Activated CD8-positive, alpha-beta memory T cell treated with anti-CD3 and anti-CD28 coated beads for 36 hours (primary cell): Measurements from ENCODE around the gene ABCA6. TPM values are rescaled to one million over a fixed set of nuclear protein-coding genes. Genes with fewer than 3 reads are reported as not detected.
"Not testable (repeated sequence)": the region's sequence is repeated elsewhere in the genome, so short reads cannot be mapped to it uniquely, and the experiment has no call there.

Experiments used
- CTCF ChIA-PET: fragments of 350-600 bp; sonication (Branson Sonifier 250); formaldehyde crosslinking; loops from one replicate; lab custom pipeline; 2021; ENCODE audit warnings: antibody characterized with exemption; lab: Charles Lee
- POLR2A ChIA-PET: fragments of 350-600 bp; sonication (Branson Sonifier 250); formaldehyde crosslinking; loops from one replicate; lab custom pipeline; 2021; ENCODE audit warnings: antibody characterized with exemption; lab: Charles Lee
- total RNA-seq, 2 experiments: library from RNA; stranded (reverse); gene quantifications; one replicate each; pipeline ENCODE4 v1.2.3, GENCODE V29; 2021

Gene ABCA6, protein sequence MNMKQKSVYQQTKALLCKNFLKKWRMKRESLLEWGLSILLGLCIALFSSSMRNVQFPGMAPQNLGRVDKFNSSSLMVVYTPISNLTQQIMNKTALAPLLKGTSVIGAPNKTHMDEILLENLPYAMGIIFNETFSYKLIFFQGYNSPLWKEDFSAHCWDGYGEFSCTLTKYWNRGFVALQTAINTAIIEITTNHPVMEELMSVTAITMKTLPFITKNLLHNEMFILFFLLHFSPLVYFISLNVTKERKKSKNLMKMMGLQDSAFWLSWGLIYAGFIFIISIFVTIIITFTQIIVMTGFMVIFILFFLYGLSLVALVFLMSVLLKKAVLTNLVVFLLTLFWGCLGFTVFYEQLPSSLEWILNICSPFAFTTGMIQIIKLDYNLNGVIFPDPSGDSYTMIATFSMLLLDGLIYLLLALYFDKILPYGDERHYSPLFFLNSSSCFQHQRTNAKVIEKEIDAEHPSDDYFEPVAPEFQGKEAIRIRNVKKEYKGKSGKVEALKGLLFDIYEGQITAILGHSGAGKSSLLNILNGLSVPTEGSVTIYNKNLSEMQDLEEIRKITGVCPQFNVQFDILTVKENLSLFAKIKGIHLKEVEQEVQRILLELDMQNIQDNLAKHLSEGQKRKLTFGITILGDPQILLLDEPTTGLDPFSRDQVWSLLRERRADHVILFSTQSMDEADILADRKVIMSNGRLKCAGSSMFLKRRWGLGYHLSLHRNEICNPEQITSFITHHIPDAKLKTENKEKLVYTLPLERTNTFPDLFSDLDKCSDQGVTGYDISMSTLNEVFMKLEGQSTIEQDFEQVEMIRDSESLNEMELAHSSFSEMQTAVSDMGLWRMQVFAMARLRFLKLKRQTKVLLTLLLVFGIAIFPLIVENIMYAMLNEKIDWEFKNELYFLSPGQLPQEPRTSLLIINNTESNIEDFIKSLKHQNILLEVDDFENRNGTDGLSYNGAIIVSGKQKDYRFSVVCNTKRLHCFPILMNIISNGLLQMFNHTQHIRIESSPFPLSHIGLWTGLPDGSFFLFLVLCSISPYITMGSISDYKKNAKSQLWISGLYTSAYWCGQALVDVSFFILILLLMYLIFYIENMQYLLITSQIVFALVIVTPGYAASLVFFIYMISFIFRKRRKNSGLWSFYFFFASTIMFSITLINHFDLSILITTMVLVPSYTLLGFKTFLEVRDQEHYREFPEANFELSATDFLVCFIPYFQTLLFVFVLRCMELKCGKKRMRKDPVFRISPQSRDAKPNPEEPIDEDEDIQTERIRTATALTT (N-terminal part only)
- under 1 TPM; 0.04 to 0.15 TPM for total RNA-seq

GRCh38 chr17:69141431-69142174 is at the start of gene ABCA6:
TSS of gene ABCA6 (minus strand) at chr17:69141895. CDS start at chr17:69140703, 1,192 bp downstream.
- POLR2A ChIA-PET: no interaction called here
- CTCF ChIA-PET: no interaction called here

DNA sequence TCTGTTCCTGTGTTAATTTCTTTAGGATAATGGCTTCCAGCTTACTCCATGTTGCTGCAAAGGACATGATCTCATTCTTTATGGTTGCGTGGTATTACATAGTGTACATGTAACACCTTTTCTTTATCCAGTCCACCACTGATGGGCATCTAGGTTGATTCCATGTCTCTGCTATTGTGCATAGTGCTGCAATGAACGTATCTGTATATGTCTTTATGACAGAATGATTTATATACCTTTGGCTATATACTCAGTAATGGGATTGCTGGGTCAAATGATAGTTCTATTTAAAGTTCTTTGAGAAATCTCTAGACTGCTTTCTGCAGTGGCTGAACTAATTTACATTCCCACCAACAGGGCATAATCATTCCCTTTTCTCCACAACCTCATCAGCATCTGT is 47.1 kb upstream of the ABCA6 start:
- POLR2A ChIA-PET: no interaction called here
- CTCF ChIA-PET: no interaction called here

DNA sequence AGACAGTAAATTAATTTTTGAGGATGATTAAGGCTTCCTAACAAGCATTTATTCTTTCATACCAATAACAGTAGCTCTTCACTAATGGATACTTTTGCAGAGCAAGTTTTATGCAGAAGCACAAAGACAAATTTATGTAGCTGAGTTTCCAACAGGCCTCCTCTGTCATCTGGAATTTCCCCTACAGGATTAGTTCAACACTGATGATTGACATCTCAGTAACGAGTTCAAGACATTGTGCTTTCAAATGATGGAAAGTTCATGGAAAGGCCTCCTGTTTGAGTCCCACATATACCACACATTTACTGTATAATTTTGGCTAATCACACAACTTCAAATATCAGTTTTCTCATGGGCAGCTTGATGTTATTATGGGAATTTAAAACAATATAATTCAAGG is 46.4 kb upstream of the ABCA6 start:
- CTCF ChIA-PET: no interaction called here
- POLR2A ChIA-PET: no interaction called here

GRCh38 chr17:69187294-69187693 is 45.6 kb upstream of the ABCA6 start:
- POLR2A ChIA-PET: no interaction called here
- CTCF ChIA-PET: no interaction called here

DNA sequence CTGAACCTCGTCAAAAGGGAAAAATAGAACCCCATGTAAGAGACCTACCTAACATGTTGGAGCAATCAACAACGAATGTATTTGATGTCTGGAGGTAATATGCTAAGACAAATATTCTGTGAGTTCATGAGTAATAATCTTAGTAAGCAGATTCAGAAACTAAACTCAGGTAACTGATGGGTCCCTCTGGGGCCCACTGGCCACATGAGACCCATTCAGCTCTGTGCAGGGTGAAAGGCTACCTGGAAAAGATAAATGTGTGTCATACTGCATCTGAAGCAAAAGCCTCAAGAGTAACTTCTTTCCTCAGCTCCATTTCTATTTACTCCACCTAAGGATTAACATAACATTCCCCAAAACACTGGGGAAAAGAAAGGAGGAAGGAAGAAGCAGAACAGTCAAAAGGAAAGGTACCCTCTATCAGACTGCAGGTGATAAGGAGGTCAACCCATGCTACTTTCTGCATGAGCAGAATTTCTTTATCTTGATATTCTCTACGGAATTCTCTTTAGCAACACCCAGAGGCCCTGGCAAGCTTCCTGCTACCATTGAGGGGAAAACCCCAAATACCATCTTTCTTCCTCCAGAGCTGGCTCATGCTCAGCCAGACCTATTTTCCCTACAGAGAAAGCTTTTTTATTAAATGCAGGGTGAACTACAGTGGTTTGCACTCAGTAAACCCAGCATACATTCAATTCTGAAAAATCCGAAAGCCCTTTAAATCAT is 37.7 kb upstream of the ABCA6 start:
- CTCF ChIA-PET: no interaction called here
- POLR2A ChIA-PET: no interaction called here

DNA sequence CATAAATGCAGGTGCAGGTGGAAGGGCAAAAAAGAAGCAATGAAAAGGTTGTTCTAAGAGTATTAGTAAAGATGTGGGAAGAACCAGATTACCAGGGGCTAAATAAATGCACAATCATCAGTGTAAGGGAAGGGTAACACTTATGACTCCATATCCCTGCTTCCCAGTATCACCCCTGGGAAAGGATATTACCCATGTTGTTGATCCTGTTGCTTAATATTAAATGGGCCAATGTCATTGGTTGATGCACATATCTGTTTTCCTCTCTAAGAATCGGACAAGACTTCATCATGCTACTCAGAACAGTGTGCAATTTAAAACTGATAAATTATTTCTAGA is 34.7 kb upstream of the ABCA6 start:
- CTCF ChIA-PET: no interaction called here
- POLR2A ChIA-PET: no interaction called here

- CTCF ChIA-PET: no interaction called here
- POLR2A ChIA-PET: no interaction called here
These were observed 34.1 kb upstream of the ABCA6 start for GRCh38 chr17:69175625-69176456.

GRCh38 chr17:69175262-69175624 is 33.5 kb upstream of the ABCA6 start:
- ChIA-PET POLR2A (no interaction called here), CTCF (no interaction called here)

- POLR2A ChIA-PET: no interaction called here
- CTCF ChIA-PET: no interaction called here
These were observed 31.4 kb upstream of the ABCA6 start for GRCh38 chr17:69173118-69173517.

DNA sequence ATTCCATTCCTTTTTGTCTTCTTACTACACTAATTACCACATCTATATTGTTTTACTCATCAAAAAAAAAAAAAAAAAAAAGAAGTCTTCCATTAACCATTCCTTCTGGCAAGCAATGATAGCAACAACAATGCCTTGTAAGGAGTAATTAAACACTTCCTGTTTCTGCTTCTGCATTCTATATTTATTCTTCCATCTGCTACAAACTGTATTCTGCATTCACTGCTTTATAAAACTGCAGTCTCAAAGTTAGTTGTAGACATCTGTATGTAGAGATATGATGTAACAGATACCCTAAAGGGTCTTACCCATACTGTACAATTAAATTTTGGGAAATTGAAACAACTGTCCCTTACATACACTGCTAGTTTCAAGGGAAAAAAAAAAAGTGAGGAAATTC is 28.7 kb upstream of the ABCA6 start:
- ChIA-PET CTCF (no interaction called here), POLR2A (no interaction called here)

DNA sequence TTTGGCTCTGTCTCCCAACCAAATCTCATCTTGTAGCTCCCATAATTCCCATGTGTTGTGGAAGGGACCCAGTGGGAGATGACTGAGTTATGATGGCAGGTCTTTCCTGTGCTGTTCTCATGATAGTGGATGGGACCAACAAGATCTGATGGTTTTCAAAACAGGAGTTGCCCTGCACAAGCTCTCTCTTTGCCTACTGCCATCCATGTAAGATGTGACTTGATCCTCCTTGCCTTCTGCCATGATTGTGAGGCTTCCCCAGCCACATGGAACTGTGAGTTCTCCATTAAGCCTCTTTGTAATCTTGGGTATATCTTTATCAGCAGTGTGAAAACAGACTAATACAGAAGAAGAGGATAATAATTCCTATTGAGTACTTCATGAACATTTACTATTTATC is 26.9 kb upstream of the ABCA6 start:
- POLR2A ChIA-PET, CTCF ChIA-PET: not testable (repeated sequence)

- ChIA-PET CTCF (no interaction called here), POLR2A (no interaction called here)
These were observed 25.3 kb upstream of the ABCA6 start for GRCh38 chr17:69166957-69167356.

DNA sequence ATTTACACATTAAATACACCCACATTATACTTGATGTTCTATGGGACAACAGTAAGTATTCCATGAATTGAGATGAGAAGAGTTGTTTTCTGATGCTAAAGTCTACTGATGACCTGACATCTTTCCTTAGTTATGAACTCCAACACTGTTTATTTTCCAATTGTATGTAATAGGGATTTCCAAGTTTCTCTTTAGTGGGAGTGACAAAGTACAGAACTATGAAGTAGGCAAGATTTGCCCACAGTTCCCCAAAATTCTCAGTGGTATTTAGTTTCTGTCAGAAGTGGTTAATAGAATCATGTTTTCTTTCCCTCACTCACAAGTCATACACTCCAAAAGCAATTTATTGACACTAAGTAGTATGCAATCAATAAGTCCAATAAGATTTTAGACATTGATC is 22.5 kb upstream of the ABCA6 start:
- ChIA-PET POLR2A (no interaction called here), CTCF (no interaction called here)

DNA sequence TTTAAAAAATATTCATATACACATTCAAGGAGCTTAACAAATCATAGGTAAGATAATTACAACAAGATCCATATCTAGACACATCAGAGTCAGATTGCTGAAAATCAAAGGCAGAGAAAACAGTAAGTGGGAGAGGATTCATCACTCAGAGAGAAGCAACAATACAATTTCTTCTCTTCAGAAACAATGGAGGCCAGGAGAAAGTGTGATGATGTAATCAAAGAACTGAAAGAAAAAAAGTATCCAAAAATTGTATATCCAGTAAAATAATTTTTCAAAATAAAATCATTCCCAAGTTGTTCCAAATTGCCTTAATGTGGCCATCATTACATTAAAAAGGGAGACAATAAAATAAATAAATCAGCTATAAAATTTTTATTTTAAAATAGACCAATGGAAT is 17.7 kb upstream of the ABCA6 start:
- ChIA-PET POLR2A (no interaction called here), CTCF (no interaction called here)

GRCh38 chr17:69154267-69154666 is 12.6 kb upstream of the ABCA6 start:
- POLR2A ChIA-PET: no interaction called here
- CTCF ChIA-PET: no interaction called here

DNA sequence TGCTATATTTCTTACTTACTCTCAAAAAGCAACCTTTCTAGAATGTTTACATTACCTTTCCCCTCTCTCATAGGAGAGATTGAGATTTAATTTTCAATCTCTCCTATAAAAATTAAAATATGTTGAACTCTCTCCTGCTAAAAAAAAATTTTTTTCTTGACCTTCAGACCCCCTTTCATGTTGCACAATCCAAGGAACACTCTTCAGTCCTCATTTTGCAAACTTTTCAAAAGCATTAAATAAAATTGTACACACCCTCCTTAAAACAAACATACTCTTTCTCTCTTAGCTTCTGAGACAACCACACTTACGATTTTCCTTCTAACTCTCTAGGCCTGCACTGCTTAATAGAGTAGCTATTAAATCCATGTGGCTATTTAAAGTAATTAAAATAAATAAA is 8.6 kb upstream of the ABCA6 start:
- POLR2A ChIA-PET: no interaction called here
- CTCF ChIA-PET: no interaction called here

DNA sequence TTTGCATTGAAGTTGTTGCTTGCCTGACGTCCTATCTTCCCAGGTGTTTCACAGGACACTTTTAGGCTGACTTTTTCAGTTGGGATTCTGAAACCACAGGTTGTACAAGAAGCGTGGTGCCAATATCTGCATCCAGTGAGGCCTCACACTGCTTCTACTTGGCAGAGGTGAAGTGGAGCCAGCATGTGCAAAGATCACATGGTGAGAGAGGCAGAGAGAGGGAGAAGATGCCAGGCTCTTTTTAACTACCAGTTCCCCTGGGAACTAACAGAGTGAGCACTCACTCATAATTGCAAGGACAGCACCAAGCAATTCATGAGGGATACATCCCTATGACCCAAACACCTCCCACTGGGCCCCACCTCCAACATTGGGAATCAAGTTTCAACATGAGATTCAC is 5.8 kb upstream of the ABCA6 start:
- ChIA-PET CTCF (no interaction called here), POLR2A (no interaction called here)
